Mesenchymal stem cell (in vitro differentiated cells and primary cell): ENCODE data around the gene FAM151B. TPM values are rescaled to one million over a fixed set of nuclear protein-coding genes. Genes with fewer than 3 reads are reported as not detected.

Experiments used
- DNase-seq: peaks from one replicate; pipeline ENCODE4 v3.0.0-alpha.2; 2013
- H2AFZ ChIP-seq: one replicate; pipeline ENCODE4 v1.6.1; 2013; ENCODE audit warnings: low read depth, mild to moderate bottlenecking, control low read depth, inconsistent platforms, low read length, moderate library complexity
- H2AK5ac ChIP-seq: 2 replicates; pipeline ENCODE4 v1.6.1; 2013; ENCODE audit warnings: low read length, moderate library complexity, mild to moderate bottlenecking, inconsistent platforms; ENCODE audit not compliant: severe bottlenecking
- H2BK120ac ChIP-seq: one replicate; pipeline ENCODE4 v1.6.1; 2013; ENCODE audit warnings: low read depth, mild to moderate bottlenecking, inconsistent platforms, low read length, moderate library complexity
- H2BK12ac ChIP-seq, 2 experiments: one replicate each; pipeline ENCODE4 v1.6.1; 2013; ENCODE audit warnings: inconsistent platforms in 2 of 2, low read length in 2 of 2, mild to moderate bottlenecking in 2 of 2, moderate library complexity in 2 of 2, control low read depth in 1 of 2
- H2BK15ac ChIP-seq: one replicate; pipeline ENCODE4 v1.6.1; 2013; ENCODE audit warnings: mild to moderate bottlenecking, low read depth, inconsistent platforms; ENCODE audit not compliant: poor library complexity, severe bottlenecking
- H2BK5ac ChIP-seq: 2 replicates; pipeline ENCODE4 v1.6.1; 2013; ENCODE audit warnings: low read depth, mild to moderate bottlenecking, low read length, control low read depth, inconsistent platforms; ENCODE audit not compliant: poor library complexity, severe bottlenecking
- H3K14ac ChIP-seq, 2 experiments: one replicate each; pipeline ENCODE4 v1.6.1; 2013; ENCODE audit warnings: inconsistent platforms in 2 of 2, low read length in 2 of 2, control low read depth in 1 of 2, mild to moderate bottlenecking in 1 of 2, moderate library complexity in 1 of 2
- H3K18ac ChIP-seq, 2 experiments: one replicate each; pipeline ENCODE4 v1.6.1; 2013; ENCODE audit warnings: inconsistent platforms in 2 of 2, low read length in 2 of 2, control low read depth in 1 of 2, low read depth in 1 of 2, mild to moderate bottlenecking in 1 of 2
- H3K23ac ChIP-seq, 2 experiments: one replicate each; pipeline ENCODE4 v1.6.1; 2013; ENCODE audit warnings: inconsistent platforms in 2 of 2, low read length in 2 of 2, mild to moderate bottlenecking in 2 of 2, moderate library complexity in 2 of 2, control low read depth in 1 of 2
- H3K27ac ChIP-seq: 2 replicates; pipeline ENCODE4 v1.5.1; 2013; ENCODE audit warnings: mild to moderate bottlenecking, moderate library complexity, low read length, control low read depth, inconsistent platforms; ENCODE audit not compliant: poor library complexity, severe bottlenecking
- H3K27me3 ChIP-seq, 2 experiments: 2 replicates each; pipeline versions ENCODE4 v1.6.1 to v1.7.0; 2013; ENCODE audit warnings: low read length in 2 of 2, mild to moderate bottlenecking in 2 of 2, moderate library complexity in 2 of 2, control low read depth in 1 of 2, inconsistent platforms in 1 of 2; ENCODE audit not compliant: control insufficient read depth in 1 of 2, insufficient read depth in 1 of 2
- H3K36me3 ChIP-seq, 2 experiments: 2 replicates each; pipeline versions ENCODE4 v1.6.1 to v1.7.0; 2013; ENCODE audit warnings: low read length in 2 of 2, control low read depth in 1 of 2, inconsistent platforms in 1 of 2, low read depth in 1 of 2, mild to moderate bottlenecking in 1 of 2; ENCODE audit not compliant: insufficient read depth in 2 of 2, control insufficient read depth in 1 of 2
- H3K4ac ChIP-seq, 2 experiments: one replicate each; pipeline ENCODE4 v1.6.1; 2013; ENCODE audit warnings: inconsistent platforms in 2 of 2, low read length in 2 of 2, mild to moderate bottlenecking in 2 of 2, moderate library complexity in 2 of 2, control low read depth in 1 of 2, low read depth in 1 of 2
- H3K4me1 ChIP-seq: 2 replicates; pipeline ENCODE4 v1.6.1; 2013; ENCODE audit warnings: low read depth, low read length, control low read depth; ENCODE audit not compliant: control insufficient read depth, insufficient read depth
- H3K4me2 ChIP-seq: 2 replicates; pipeline ENCODE4 v1.6.1; 2013; ENCODE audit warnings: low read length, mild to moderate bottlenecking, inconsistent platforms; ENCODE audit not compliant: poor library complexity, severe bottlenecking
- H3K4me3 ChIP-seq, 2 experiments: 2 replicates each; pipeline versions ENCODE4 v1.5.1 to v1.7.0; 2013; ENCODE audit warnings: low read length in 2 of 2, mild to moderate bottlenecking in 2 of 2, control low read depth in 1 of 2, low read depth in 1 of 2; ENCODE audit not compliant: insufficient read depth in 1 of 2
- H3K79me1 ChIP-seq: replicated peaks from 2 replicates; pipeline ENCODE4 v1.6.1; 2013; ENCODE audit warnings: mild to moderate bottlenecking, control low read depth, low read length, inconsistent platforms; ENCODE audit not compliant: poor library complexity, severe bottlenecking
- H3K9ac ChIP-seq: 2 replicates; pipeline ENCODE4 v1.7.0; 2013; ENCODE audit warnings: mild to moderate bottlenecking, low read length, moderate library complexity
- H3K9me3 ChIP-seq: 2 replicates; pipeline ENCODE4 v1.7.0; 2013; ENCODE audit warnings: mild to moderate bottlenecking, low read length; ENCODE audit not compliant: control insufficient read depth
- H4K8ac ChIP-seq: one replicate; pipeline ENCODE4 v1.6.1; 2013; ENCODE audit warnings: inconsistent platforms, mild to moderate bottlenecking, low read length, moderate library complexity
- H4K91ac ChIP-seq: one replicate; pipeline ENCODE4 v1.6.1; 2013; ENCODE audit warnings: mild to moderate bottlenecking, low read length, inconsistent platforms
- WGBS: methylation state at CpG from one replicate; pipeline ENCODE4 v1.1.7; 2013; ENCODE audit warnings: mixed read lengths; 5-methylcytosine and 5-hydroxymethylcytosine counted together
- polyA plus RNA-seq, 2 experiments: library from polyadenylated mRNA; stranded (reverse); fragments of 200-250 nt; gene quantifications; one replicate each; pipeline ENCODE4 v1.2.3, GENCODE V29; 2013

Gene FAM151B, protein sequence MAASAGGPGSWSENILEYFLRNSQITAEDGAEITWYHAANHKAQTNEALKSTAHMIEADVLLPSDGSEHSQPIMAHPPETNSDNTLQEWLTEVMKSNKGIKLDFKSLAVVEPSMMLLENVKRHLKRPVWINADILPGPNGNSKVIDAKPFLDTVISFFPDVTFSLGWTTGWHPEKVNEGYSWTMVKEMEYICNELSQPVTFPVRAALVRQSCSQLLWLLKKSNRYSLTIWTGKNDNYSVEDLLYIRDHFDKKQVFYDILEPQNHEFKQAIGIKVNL
- polyA plus RNA-seq (2013, experiment 1 of 2) = 3.0 TPM
- 2.9 TPM for polyA plus RNA-seq (2013, experiment 2 of 2)

- H3K9me3 ChIP-seq = peaks cover 12% of the 10 kb centered on the region
Observed at GRCh38 chr5:80487829-80488721, at the start of gene FAM151B. Gene FAM151B, plus strand, starts transcription at chr5:80488100. Its CDS starts 24 bp downstream, at chr5:80488124.

GRCh38 chr5:80438739-80439138 lies 49.2 kb upstream of the FAM151B start:
- no peak overlapping the region for H3K9ac ChIP-seq
- H3K27me3 ChIP-seq = no peaks in the 10 kb centered on the region
- H3K18ac ChIP-seq = no peak overlapping the region
- no peak overlapping the region for H2BK120ac ChIP-seq
- H4K8ac ChIP-seq = no peak overlapping the region
- 100% methylated on average over 1 of the region's 4 CpGs for WGBS
- H3K4me1 ChIP-seq = peaks cover 3% of the 10 kb centered on the region
- no peak overlapping the region for H3K27ac ChIP-seq
- H2AFZ ChIP-seq = no peak overlapping the region
- no peak overlapping the region for H3K4me2 ChIP-seq
- H3K14ac ChIP-seq = no peak overlapping the region
- no peak overlapping the region for H2AK5ac ChIP-seq
- no peak overlapping the region for H2BK5ac ChIP-seq
- no peak overlapping the region for H2BK15ac ChIP-seq
- DNase-seq = no peak
- peaks cover 16% of the 10 kb centered on the region for H3K79me1 ChIP-seq
- H3K9me3 ChIP-seq = no peaks in the 10 kb centered on the region
- no peak overlapping the region for H2BK12ac ChIP-seq
- no peak overlapping the region for H3K4me3 ChIP-seq
- peaks cover 7 to 85% of the 10 kb centered on the region in 2 experiments for H3K36me3 ChIP-seq
- no peak overlapping the region for H3K4ac ChIP-seq
- no peak overlapping the region for H3K23ac ChIP-seq
- H4K91ac ChIP-seq = no peak overlapping the region

More at GRCh38 chr5:80487829-80488721, at the start of gene FAM151B:
- H2BK12ac ChIP-seq = no peak within 1 kb of the TSS
- H3K4ac ChIP-seq = peak within 1 kb of the TSS in 1 of 2 experiments; percentile 28
- no peak within 1 kb of the TSS for H2BK120ac ChIP-seq
- peak within 1 kb of the TSS; percentile 83 for H3K4me2 ChIP-seq
- peak within 1 kb of the TSS; percentile 64 for H4K91ac ChIP-seq
- H3K18ac ChIP-seq = peak within 1 kb of the TSS; percentile 63 to 79
- H3K9ac ChIP-seq = peak within 1 kb of the TSS; percentile 87
- H2AK5ac ChIP-seq = no peak within 1 kb of the TSS
- H3K4me1 ChIP-seq = peaks cover 4% of the 10 kb centered on the region
- H3K79me1 ChIP-seq = no peaks in the 10 kb centered on the region
- peak within 1 kb of the TSS; percentile 68 to 89 for H3K4me3 ChIP-seq
- under 1% methylated on average over 78 of the region's 85 CpGs for WGBS
- peak within 1 kb of the TSS in 1 of 2 experiments; percentile 16 for H3K23ac ChIP-seq
- H3K27me3 ChIP-seq = no peaks in the 10 kb centered on the region
- H2AFZ ChIP-seq = peak within 1 kb of the TSS; percentile 66
- H3K14ac ChIP-seq = no peak within 1 kb of the TSS
- H2BK5ac ChIP-seq = no peak within 1 kb of the TSS
- peaks cover 0 to 9% of the 10 kb centered on the region in 2 experiments for H3K36me3 ChIP-seq
- H2BK15ac ChIP-seq = peak within 1 kb of the TSS; percentile 88
- H3K27ac ChIP-seq = peak within 1 kb of the TSS; percentile 59
- peak; percentile 86 for DNase-seq
- peak within 1 kb of the TSS; percentile 58 for H4K8ac ChIP-seq

GRCh38 chr5:80439213-80439612 lies 48.7 kb upstream of the FAM151B start:
- Histone ChIP-seq H3K79me1 (peaks cover 16% of the 10 kb centered on the region), H4K91ac (no peak overlapping the region), H3K4me2 (no peak overlapping the region), H3K4me1 (peaks cover 3% of the 10 kb centered on the region), H3K14ac (no peak overlapping the region), H3K9me3 (no peaks in the 10 kb centered on the region), H4K8ac (no peak overlapping the region), H3K27me3 (no peaks in the 10 kb centered on the region), H2AFZ (no peak overlapping the region), H3K27ac (no peak overlapping the region), H2BK120ac (no peak overlapping the region), H3K4ac (no peak overlapping the region), H2BK5ac (no peak overlapping the region), H3K9ac (no peak overlapping the region), H3K36me3 (peaks cover 7 to 89% of the 10 kb centered on the region in 2 experiments), H3K23ac (no peak overlapping the region), H3K18ac (no peak overlapping the region), H2BK15ac (no peak overlapping the region), H2AK5ac (no peak overlapping the region), H3K4me3 (no peak overlapping the region), H2BK12ac (no peak overlapping the region)
- DNase-seq = no peak

DNA sequence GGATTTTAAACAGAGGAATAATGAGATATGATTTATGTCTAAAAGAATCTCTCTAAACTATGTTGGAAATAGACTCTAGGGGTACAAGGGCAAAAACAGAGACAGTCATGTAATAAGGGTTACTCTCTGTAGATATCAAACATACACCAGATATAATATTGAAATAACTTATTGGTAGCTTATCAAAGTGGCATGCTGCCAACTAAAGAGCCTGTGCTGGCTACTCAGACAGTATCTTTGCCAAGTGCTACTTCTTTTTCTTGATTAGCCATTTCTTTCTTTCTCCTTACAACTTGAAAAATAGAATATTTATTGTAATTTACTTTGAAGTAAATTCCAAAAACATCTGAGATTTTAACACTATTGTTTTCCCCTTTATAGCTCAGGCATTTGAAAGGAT lies 45.2 kb upstream of the FAM151B start:
- H3K36me3 ChIP-seq = peaks cover 7 to 96% of the 10 kb centered on the region in 2 experiments
- no peaks in the 10 kb centered on the region for H3K4me1 ChIP-seq
- H4K91ac ChIP-seq = no peak overlapping the region
- H3K4me2 ChIP-seq = no peak overlapping the region
- no peak overlapping the region for H3K9ac ChIP-seq
- no peak overlapping the region for H3K18ac ChIP-seq
- H2BK120ac ChIP-seq = no peak overlapping the region
- H2BK5ac ChIP-seq = no peak overlapping the region
- H2BK12ac ChIP-seq = no peak overlapping the region
- H3K27me3 ChIP-seq = no peaks in the 10 kb centered on the region
- no peak overlapping the region for H3K23ac ChIP-seq
- no peak overlapping the region for H2BK15ac ChIP-seq
- no peak for DNase-seq
- H3K79me1 ChIP-seq = peaks cover 16% of the 10 kb centered on the region
- H2AFZ ChIP-seq = no peak overlapping the region
- H3K4me3 ChIP-seq = no peak overlapping the region
- no peak overlapping the region for H3K14ac ChIP-seq
- no peaks in the 10 kb centered on the region for H3K9me3 ChIP-seq
- H3K27ac ChIP-seq = no peak overlapping the region
- no peak overlapping the region for H3K4ac ChIP-seq
- H2AK5ac ChIP-seq = no peak overlapping the region
- H4K8ac ChIP-seq = no peak overlapping the region
